Chondrocyte (in vitro differentiated cells): Measurements from ENCODE around the gene THEM4. TPM values are rescaled to one million over a fixed set of nuclear protein-coding genes. Genes with fewer than 3 reads are reported as not detected.
"Not testable (repeated sequence)": the region's sequence is repeated elsewhere in the genome, so short reads cannot be mapped to it uniquely, and the experiment has no call there.

ENCODE experiments used
- DNase-seq: peaks from one replicate; pipeline ENCODE4 v3.0.0; 2021; ENCODE audit warnings: mixed read lengths, low spot score
- H3K27ac Mint-ChIP-seq: one replicate; pipeline ENCODE4 v1.8.0; 2021; ENCODE audit warnings: mild to moderate bottlenecking, moderate library complexity, mixed read lengths; ENCODE audit not compliant: unreplicated experiment
- H3K27me3 Mint-ChIP-seq: 2 replicates; pipeline ENCODE4 v1.8.0; 2021; ENCODE audit warnings: low read depth, mixed read lengths
- H3K36me3 Mint-ChIP-seq: 2 replicates; pipeline ENCODE4 v1.8.0; 2021; ENCODE audit warnings: low read depth, mixed read lengths
- H3K4me1 Mint-ChIP-seq: 2 replicates; pipeline ENCODE4 v1.8.0; 2021; ENCODE audit warnings: low read depth, mild to moderate bottlenecking, mixed read lengths
- H3K4me3 Mint-ChIP-seq: one replicate; pipeline ENCODE4 v1.8.0; 2021; ENCODE audit warnings: mild to moderate bottlenecking, moderate library complexity, mixed read lengths; ENCODE audit not compliant: unreplicated experiment
- H3K9me3 Mint-ChIP-seq: 2 replicates; pipeline ENCODE4 v1.8.0; 2021; ENCODE audit warnings: low read depth, mixed read lengths
- total RNA-seq: library from RNA; stranded (reverse); gene quantifications from 3 replicates; pipeline ENCODE4 v1.2.1, GENCODE V29; 2021
- TF ChIP-seq, protein P1 (sequence below): fragments of 200-600 bp; sonication (generic); IDR thresholded peaks from 2 replicates; pipeline ENCODE4 v1.5.0; 2021; ENCODE audit warnings: antibody characterized with exemption, mild to moderate bottlenecking, moderate library complexity

THEM4 gene
- total RNA-seq, 1 donor from 2014 or later: 6.9 TPM

DNA sequence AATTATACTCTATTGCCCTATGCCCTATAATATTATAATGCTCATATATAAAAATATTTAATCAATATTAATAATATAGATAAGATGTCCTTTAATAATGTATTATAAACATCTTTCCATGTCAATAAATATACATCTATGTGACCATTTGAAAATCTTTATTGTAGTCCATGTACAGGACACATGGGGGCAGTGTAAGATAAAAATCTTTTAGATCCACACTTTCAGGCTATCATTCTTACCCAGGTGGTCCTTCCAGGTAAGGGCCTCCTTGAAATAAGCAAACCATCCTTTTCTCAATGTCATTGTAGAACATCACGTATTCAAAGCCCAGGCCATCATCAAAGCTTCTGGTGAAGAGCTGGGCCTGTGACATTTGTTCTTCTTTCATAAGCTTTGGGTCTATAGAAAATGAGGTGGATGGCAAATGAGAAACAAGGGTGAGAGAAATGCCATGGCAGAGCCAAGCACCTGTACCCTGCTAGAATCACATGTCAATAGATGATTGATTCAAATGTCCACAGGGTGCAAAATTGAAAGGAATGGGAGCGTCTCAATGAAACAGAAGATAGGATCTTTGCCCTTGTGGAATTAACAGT is 20.2 kb downstream of the THEM4 start:
- DNase-seq: no peak
- Mint-ChIP-seq H3K27me3 (no peaks in the 10 kb centered on the region), H3K36me3 (peaks cover 19% of the 10 kb centered on the region), H3K9me3 (no peaks in the 10 kb centered on the region), H3K4me3 (no peak overlapping the region), H3K4me1 (peaks cover 5% of the 10 kb centered on the region), H3K27ac (no peak overlapping the region)
- TF ChIP-seq, protein P1, sequence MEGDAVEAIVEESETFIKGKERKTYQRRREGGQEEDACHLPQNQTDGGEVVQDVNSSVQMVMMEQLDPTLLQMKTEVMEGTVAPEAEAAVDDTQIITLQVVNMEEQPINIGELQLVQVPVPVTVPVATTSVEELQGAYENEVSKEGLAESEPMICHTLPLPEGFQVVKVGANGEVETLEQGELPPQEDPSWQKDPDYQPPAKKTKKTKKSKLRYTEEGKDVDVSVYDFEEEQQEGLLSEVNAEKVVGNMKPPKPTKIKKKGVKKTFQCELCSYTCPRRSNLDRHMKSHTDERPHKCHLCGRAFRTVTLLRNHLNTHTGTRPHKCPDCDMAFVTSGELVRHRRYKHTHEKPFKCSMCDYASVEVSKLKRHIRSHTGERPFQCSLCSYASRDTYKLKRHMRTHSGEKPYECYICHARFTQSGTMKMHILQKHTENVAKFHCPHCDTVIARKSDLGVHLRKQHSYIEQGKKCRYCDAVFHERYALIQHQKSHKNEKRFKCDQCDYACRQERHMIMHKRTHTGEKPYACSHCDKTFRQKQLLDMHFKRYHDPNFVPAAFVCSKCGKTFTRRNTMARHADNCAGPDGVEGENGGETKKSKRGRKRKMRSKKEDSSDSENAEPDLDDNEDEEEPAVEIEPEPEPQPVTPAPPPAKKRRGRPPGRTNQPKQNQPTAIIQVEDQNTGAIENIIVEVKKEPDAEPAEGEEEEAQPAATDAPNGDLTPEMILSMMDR: peak; percentile 83

DNA sequence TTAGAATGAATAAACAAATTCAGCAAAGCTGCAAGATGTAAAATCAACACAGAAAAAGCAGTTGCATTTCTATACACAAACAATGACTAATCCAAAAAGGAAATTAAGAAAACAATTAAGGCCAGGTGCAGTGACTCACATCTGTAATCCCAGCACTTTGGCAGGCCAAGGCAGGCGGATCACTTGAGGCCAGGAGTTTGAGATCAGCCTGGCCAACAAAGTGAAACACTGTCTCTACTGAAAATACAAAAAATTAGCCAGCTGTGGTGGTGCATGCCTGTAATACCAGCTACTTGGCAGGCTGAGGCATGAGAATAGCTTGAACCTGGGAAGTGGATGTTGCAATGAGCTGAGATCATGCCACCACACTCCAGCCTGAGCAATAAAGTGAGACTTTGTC is 22.3 kb downstream of the THEM4 start:
- H3K4me3 Mint-ChIP-seq: no peak overlapping the region
- H3K27ac Mint-ChIP-seq: no peak overlapping the region
- H3K36me3 Mint-ChIP-seq: peaks cover 11% of the 10 kb centered on the region
- H3K4me1 Mint-ChIP-seq: peaks cover 2% of the 10 kb centered on the region
- no peaks in the 10 kb centered on the region for H3K27me3 Mint-ChIP-seq
- H3K9me3 Mint-ChIP-seq: no peaks in the 10 kb centered on the region
- TF ChIP-seq, protein P1: no peak
- no peak for DNase-seq

DNA sequence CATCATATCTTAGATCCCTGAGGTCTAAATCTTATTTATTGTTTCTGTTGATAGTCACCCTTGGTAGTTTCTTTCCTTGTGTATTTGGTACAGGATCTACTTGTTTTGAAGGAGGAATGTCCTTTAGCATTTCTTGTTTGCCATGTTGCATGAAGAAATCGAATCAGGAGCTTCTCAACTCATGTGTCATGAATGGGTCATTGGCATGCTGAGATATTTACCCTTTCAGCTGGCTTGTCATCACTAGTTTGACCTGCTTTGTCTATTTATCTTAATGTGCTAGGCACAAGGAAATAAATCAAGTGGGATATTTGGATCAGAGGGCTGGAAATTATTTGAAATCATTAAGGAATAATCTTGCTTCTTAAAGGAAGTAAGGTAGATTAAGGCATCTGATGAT is 23.8 kb downstream of the THEM4 start:
- H3K27me3 Mint-ChIP-seq: no peaks in the 10 kb centered on the region
- H3K4me3 Mint-ChIP-seq: no peak overlapping the region
- H3K27ac Mint-ChIP-seq: no peak overlapping the region
- TF ChIP-seq, protein P1: no peak
- no peaks in the 10 kb centered on the region for H3K9me3 Mint-ChIP-seq
- H3K4me1 Mint-ChIP-seq: no peaks in the 10 kb centered on the region
- DNase-seq: no peak
- H3K36me3 Mint-ChIP-seq: peaks cover 6% of the 10 kb centered on the region

DNA sequence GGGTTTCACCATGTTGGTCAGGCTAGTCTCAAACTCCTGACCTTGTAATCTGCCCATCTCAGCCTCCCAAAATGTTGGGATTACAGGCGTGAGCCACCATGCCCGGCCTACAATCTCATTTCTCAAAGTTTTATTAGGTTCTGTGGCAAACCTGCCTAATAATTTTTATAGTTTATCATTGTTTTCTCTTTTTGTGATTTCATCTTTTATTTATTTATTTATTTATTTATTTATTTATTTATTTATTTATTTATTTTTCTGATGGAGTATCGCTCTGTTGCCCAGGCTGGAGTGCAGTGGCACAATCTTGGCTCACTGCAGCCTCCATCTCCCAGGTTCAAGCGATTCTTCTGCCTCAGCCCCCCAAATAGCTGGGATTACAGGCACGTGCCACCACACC is 24.4 kb downstream of the THEM4 start:
- H3K27me3 Mint-ChIP-seq, DNase-seq, H3K4me1 Mint-ChIP-seq, H3K9me3 Mint-ChIP-seq, H3K36me3 Mint-ChIP-seq, H3K27ac Mint-ChIP-seq, H3K4me3 Mint-ChIP-seq: not testable (repeated sequence)

DNA sequence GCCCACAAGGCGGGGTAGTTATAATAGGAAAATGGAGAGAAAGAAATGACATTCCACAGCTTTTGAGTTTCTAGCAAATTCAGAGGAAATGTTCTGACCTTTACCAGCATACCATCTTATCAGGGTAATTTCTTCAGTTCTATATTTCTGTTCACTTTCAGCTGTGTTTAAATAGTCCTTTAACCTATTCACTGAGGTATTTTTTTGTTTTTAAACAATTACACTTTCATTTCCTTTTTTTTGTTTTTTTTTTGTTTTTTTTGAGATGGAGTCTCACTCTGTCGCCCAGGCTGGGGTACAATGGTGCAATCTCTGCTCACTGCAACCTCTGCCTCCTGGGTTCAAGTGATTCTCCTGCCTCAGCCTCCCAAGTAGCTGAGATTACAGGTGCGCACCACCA is 24.9 kb downstream of the THEM4 start:
- not testable (repeated sequence) for H3K4me1 Mint-ChIP-seq, H3K9me3 Mint-ChIP-seq, H3K4me3 Mint-ChIP-seq, H3K27me3 Mint-ChIP-seq, DNase-seq, H3K27ac Mint-ChIP-seq, H3K36me3 Mint-ChIP-seq

DNA sequence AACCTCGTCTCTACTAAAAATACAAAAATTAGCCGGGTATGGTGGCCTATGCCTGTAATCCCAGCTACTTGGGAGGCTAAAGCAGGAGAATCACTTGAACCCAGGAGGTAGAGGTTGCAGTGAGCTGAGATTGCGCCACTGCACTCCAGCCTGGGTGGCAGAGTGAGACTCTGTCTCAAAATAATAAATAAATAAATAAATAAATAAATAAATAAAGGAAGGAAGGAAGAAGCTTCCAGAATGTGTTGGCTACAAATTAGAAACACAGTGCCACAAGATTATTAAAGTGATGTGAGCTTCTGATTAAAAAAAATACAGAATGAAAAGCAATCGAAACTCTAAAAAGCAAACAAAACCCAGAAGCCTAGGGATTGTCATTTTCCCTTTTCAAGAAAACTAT is 25.4 kb downstream of the THEM4 start:
- not testable (repeated sequence) for H3K27me3 Mint-ChIP-seq, H3K4me3 Mint-ChIP-seq, DNase-seq, H3K4me1 Mint-ChIP-seq, H3K36me3 Mint-ChIP-seq, H3K9me3 Mint-ChIP-seq, H3K27ac Mint-ChIP-seq

DNA sequence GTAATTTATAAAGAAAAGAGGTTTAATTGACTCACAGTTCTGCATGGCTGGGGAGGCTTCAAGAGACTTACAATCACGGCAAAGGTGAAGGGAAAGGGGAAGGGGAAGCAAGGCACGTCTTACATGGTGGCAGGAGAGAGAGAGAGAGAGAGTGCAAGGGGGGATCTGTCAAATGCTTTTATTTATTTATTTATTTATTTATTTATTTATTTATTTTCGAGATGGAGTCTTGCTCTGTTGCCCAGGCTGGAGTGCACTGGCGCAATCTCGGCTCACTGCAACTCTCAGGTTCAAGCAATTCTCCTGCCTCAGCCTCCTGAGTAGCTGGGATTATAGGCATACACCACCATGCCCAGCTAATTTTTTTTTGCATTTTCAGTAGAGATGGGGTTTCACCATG is 26.4 kb downstream of the THEM4 start:
- DNase-seq: not testable (repeated sequence)

More for the DNA sequence above, 26.4 kb downstream of the THEM4 start:
- H3K9me3 Mint-ChIP-seq, H3K4me1 Mint-ChIP-seq, H3K27me3 Mint-ChIP-seq, H3K27ac Mint-ChIP-seq, H3K4me3 Mint-ChIP-seq, H3K36me3 Mint-ChIP-seq: not testable (repeated sequence)
